GM12878 (cell line): ENCODE data around the gene DNMBP. TPM values are rescaled to one million over a fixed set of nuclear protein-coding genes. Genes with fewer than 3 reads are reported as not detected.

ENCODE experiments used
- ATAC-seq: fragments of 200-7000 bp; cut with Tn5 transposase; 3 replicates; pipeline ENCODE4 v1.9.1; 2020; ENCODE audit warnings: mild to moderate bottlenecking, moderate library complexity
- BruUV-seq: library from RNA; stranded (reverse); fragments of 400-500 nt; replicated peaks from 2 replicates; lab custom pipeline; 2021; lab: Mats Ljungman, UMichigan
- CTCF ChIA-PET: fragments of 300-600 bp; sonication (Branson Sonifier 250); formaldehyde crosslinking; extraction: SDS; loops from one replicate; lab custom pipeline; 2021; ENCODE audit warnings: inconsistent platforms; lab: Yijun Ruan, JAX
- POLR2A ChIA-PET: fragments of 350-600 bp; formaldehyde crosslinking; extraction: SDS; loops from one replicate; lab custom pipeline; 2021; ENCODE audit warnings: inconsistent platforms; lab: Charles Lee
- RAD21 ChIA-PET: fragments of 300-600 bp; sonication (Branson Sonifier 250); formaldehyde crosslinking; loops from one replicate; lab custom pipeline; 2023; ENCODE audit warnings: antibody characterized with exemption; ENCODE audit not compliant: unreplicated experiment; lab: Charles Lee
- SMC1A ChIA-PET: fragments of 300-600 bp; sonication (Branson Sonifier 250); formaldehyde crosslinking; loops from one replicate; lab custom pipeline; 2023; ENCODE audit not compliant: unreplicated experiment, uncharacterized antibody; lab: Charles Lee
- DNase-seq: peaks from one replicate; pipeline ENCODE4 v3.0.0-alpha.2; 2011; ENCODE audit warnings: low read depth, low spot score
- FAIRE-seq: peaks from 3 replicates; lab custom pipeline; 2011; peaks lifted over from hg19 to GRCh38; lab: Jason Lieb, UNC
- H2AFZ ChIP-seq: 2 replicates; pipeline ENCODE4 v1.6.0; 2011; ENCODE audit warnings: low read depth, low read length, control low read depth; ENCODE audit not compliant: control insufficient read depth
- H3K27ac ChIP-seq: 2 replicates; pipeline ENCODE4 v1.5.1; 2011; ENCODE audit warnings: control low read depth; ENCODE audit not compliant: control insufficient read depth, insufficient read depth
- H3K27me3 ChIP-seq, 2 experiments: replicated peaks in 1 of 2; 2 replicates each; pipeline versions ENCODE4 v1.6.0 to v1.6.1; 2011; ENCODE audit warnings: low read length in 1 of 2; ENCODE audit not compliant: control insufficient read depth in 2 of 2, insufficient read depth in 2 of 2
- H3K36me3 ChIP-seq, 2 experiments: 2 replicates each; pipeline ENCODE4 v1.5.1; 2011; ENCODE audit warnings: low read length in 1 of 2; ENCODE audit not compliant: control insufficient read depth in 2 of 2, insufficient read depth in 2 of 2
- H3K4me1 ChIP-seq: 2 replicates; pipeline ENCODE4 v1.6.1; 2011; ENCODE audit warnings: mild to moderate bottlenecking, low read length, moderate library complexity, mixed read lengths; ENCODE audit not compliant: control insufficient read depth, insufficient read depth
- H3K4me2 ChIP-seq: 2 replicates; pipeline ENCODE4 v1.6.0; 2011; ENCODE audit warnings: control low read depth; ENCODE audit not compliant: control insufficient read depth, insufficient read depth
- H3K4me3 ChIP-seq: fragments of 200-600 bp; sonication (generic); 2 replicates; pipeline ENCODE4 v1.5.1; 2016
- H3K79me2 ChIP-seq: 2 replicates; pipeline ENCODE4 v1.6.0; 2011; ENCODE audit warnings: low read length; ENCODE audit not compliant: control insufficient read depth, insufficient read depth
- H3K9ac ChIP-seq: 2 replicates; pipeline ENCODE4 v1.8.0; 2011; ENCODE audit warnings: low read length, control low read depth, mixed read lengths; ENCODE audit not compliant: control insufficient read depth, insufficient read depth
- H3K9me3 ChIP-seq: replicated peaks from 3 replicates; pipeline ENCODE4 v1.5.1; 2011; ENCODE audit warnings: mild to moderate bottlenecking, low read length; ENCODE audit not compliant: control insufficient read depth, insufficient read depth
- H4K20me1 ChIP-seq: 2 replicates; pipeline ENCODE4 v1.6.0; 2011; ENCODE audit not compliant: control insufficient read depth, insufficient read depth
- CBFB ChIP-seq: IDR thresholded peaks from 2 replicates; pipeline ENCODE4 v1.6.1; 2016; ENCODE audit warnings: antibody characterized with exemption, low read depth
- DPF2 ChIP-seq: fragments of 450-650 bp; IDR thresholded peaks from 2 replicates; pipeline ENCODE4 v1.6.1; 2017; ENCODE audit warnings: mild to moderate bottlenecking
- MTA2 ChIP-seq: fragments of 450-650 bp; IDR thresholded peaks from 2 replicates; pipeline ENCODE4 v1.6.1; 2016; ENCODE audit warnings: low read depth, mild to moderate bottlenecking, moderate library complexity
- NFIC ChIP-seq: IDR thresholded peaks from 2 replicates; pipeline ENCODE4 v1.6.1; 2012; ENCODE audit warnings: low read depth, mild to moderate bottlenecking, inconsistent platforms, low read length, moderate library complexity
- PAX8 ChIP-seq: fragments of 450-650 bp; IDR thresholded peaks from 2 replicates; pipeline ENCODE4 v1.6.1; 2017; ENCODE audit warnings: mild to moderate bottlenecking, moderate library complexity
- POU2F2 ChIP-seq: IDR thresholded peaks from 3 replicates; pipeline ENCODE4 v1.6.1; 2011; ENCODE audit warnings: low read depth, mild to moderate bottlenecking, low read length, borderline replicate concordance
- SMAD5 ChIP-seq: IDR thresholded peaks from 2 replicates; pipeline ENCODE4 v1.6.1; 2016; ENCODE audit warnings: antibody characterized with exemption, low read depth
- SREBF2 ChIP-seq: IDR thresholded peaks from 2 replicates; pipeline ENCODE4 v1.6.1; 2012; ENCODE audit warnings: mild to moderate bottlenecking, low read length
- YY1 ChIP-seq: IDR thresholded peaks from 2 replicates; pipeline ENCODE4 v1.6.1; 2011; ENCODE audit warnings: low read depth, mild to moderate bottlenecking, low read length
- WGBS: methylation state at CpG from one replicate; pipeline ENCODE4 v1.1.6; 2016; ENCODE audit warnings: low lambda C conversion rate; ENCODE audit not compliant: insufficient replicate concordance, insufficient coverage; ENCODE audit errors: missing lambda C conversion rate; 5-methylcytosine and 5-hydroxymethylcytosine counted together
- in situ Hi-C: fragments of 300-500 bp; cut with MboI; formaldehyde crosslinking; loops from 9 replicates; pipeline ENCODE4 v1.14.3; 2018; ENCODE audit warnings: mixed read lengths
- intact Hi-C: fragments of 100-400 bp; cut with micrococcal nuclease; formaldehyde crosslinking; loops from one replicate; pipeline ENCODE4 v1.14.2; 2022; ENCODE audit not compliant: unreplicated experiment
- polyA plus RNA-seq, 11 experiments: library from polyadenylated mRNA; depleted of rRNA in 4 of 11; unstranded in 6 of 11; stranded (reverse) in 5 of 11; fragments of >200 nt; fragmentation: Nextera tagmentation in 4 of 11; fragmentation: Illumina TruSeq in 1 of 11; extraction: Ambion mirVana in 4 of 11; extraction: Trizol in 1 of 11; gene quantifications; 1 replicate in 1 of 11; 2 replicates in 10 of 11; pipeline versions ENCODE4 v1.2.1 to v1.2.3, GENCODE V29; 2011 to 2016; ENCODE audit warnings: inconsistent platforms in 2 of 11, missing spikeins in 2 of 11, low read depth in 1 of 11
- total RNA-seq, 4 experiments: library from RNA; depleted of rRNA in 3 of 4; stranded (reverse); fragments of >200 nt in 3 of 4; fragmentation: Illumina TruSeq in 1 of 4; extraction: Trizol in 1 of 4; gene quantifications; 2 replicates each; pipeline versions ENCODE4 v1.2.1 to v1.2.3, GENCODE V29; 2013 to 2021
- TF ChIP-seq, protein P1 (sequence below): fragments of 450-650 bp; IDR thresholded peaks from 2 replicates; pipeline ENCODE4 v1.6.1; 2016; ENCODE audit warnings: mild to moderate bottlenecking
- TF ChIP-seq, protein P2 (sequence below): IDR thresholded peaks from 2 replicates; pipeline ENCODE4 v1.6.1; 2011; ENCODE audit warnings: borderline replicate concordance, low read depth, mild to moderate bottlenecking, moderate library complexity, low read length; ENCODE audit not compliant: insufficient read depth, poor library complexity, severe bottlenecking
- TF ChIP-seq, protein P3 (sequence below): fragments of 450-650 bp; IDR thresholded peaks from 2 replicates; pipeline ENCODE4 v1.6.1; 2016; ENCODE audit warnings: mild to moderate bottlenecking
- TF ChIP-seq, protein P4 (sequence below): fragments of 450-650 bp; IDR thresholded peaks from 2 replicates; pipeline ENCODE4 v1.6.1; 2017; ENCODE audit warnings: low read depth, mild to moderate bottlenecking, moderate library complexity
- TF ChIP-seq, protein P5 (sequence below): IDR thresholded peaks from 2 replicates; pipeline ENCODE4 v1.6.1; 2011; ENCODE audit warnings: mild to moderate bottlenecking, low read depth, low read length, moderate library complexity; ENCODE audit not compliant: insufficient replicate concordance

Gene DNMBP
- total and polyA plus RNA-seq, 10 of the 15 experiments (the other 5 are each of a cell fraction or from before 2014, with no cell fraction given): 7.1 to 45.0 (median 22.0) TPM

DNA sequence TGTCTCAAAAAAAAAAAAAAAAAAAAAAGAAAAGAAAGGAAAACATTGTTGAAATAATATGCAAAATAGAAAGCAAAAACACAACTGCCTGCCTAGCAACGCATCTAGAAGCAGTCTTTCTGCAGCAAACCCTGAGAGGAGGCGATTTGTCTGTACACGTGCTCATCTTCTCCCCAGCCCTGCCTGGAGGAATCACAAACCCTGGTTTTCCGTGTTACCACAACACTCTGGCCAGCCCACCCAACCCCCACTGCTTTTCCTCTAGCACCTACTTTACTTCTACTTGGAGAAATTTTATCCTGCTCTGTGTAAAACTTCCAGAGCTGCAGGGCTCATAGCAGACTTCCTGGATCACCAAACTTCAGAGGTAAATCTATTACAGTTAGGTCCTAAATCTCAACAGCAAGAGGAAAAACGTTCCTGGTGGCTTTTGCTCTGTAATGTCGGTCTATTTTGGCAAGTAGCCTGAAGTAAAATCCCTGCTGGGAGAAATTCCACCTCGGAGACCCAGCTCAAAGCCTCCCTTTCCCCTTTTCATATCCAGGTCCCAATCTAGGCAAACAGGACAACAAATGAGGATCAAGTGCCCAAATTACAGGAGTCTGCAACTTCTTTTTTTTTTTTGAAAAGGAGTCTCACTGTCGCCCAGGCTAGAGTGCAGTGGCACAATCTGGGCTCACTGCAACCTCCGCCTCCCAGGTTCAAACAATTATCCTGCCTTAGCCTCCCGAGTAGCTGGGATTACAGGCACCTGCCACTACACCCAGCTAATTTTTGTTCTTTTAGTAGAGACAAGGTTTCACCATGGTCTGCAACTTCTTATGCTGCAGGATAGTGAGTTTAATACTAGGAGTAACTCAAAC, 91.6 kb downstream of the DNMBP start:
- WGBS: 73% methylated on average over 9 of the region's 10 CpGs
- Histone ChIP-seq H2AFZ (no peak overlapping the region), H4K20me1 (peaks cover 4% of the 10 kb centered on the region), H3K4me3 (no peak overlapping the region), H3K4me2 (no peak overlapping the region), H3K36me3 (peaks cover 1 to 14% of the 10 kb centered on the region in 2 experiments; a peak in 3 of 4 replicates), H3K9ac (no peak overlapping the region), H3K27me3 (no peaks in the 10 kb centered on the region), H3K9me3 (no peaks in the 10 kb centered on the region), H3K79me2 (peaks cover 12% of the 10 kb centered on the region), H3K27ac (no peak overlapping the region), H3K4me1 (no peaks in the 10 kb centered on the region)
- in situ Hi-C loops (no loop called here), intact Hi-C loops (no loop called here)
- no peak for TF ChIP-seq SREBF2
- TF ChIP-seq, protein P1, sequence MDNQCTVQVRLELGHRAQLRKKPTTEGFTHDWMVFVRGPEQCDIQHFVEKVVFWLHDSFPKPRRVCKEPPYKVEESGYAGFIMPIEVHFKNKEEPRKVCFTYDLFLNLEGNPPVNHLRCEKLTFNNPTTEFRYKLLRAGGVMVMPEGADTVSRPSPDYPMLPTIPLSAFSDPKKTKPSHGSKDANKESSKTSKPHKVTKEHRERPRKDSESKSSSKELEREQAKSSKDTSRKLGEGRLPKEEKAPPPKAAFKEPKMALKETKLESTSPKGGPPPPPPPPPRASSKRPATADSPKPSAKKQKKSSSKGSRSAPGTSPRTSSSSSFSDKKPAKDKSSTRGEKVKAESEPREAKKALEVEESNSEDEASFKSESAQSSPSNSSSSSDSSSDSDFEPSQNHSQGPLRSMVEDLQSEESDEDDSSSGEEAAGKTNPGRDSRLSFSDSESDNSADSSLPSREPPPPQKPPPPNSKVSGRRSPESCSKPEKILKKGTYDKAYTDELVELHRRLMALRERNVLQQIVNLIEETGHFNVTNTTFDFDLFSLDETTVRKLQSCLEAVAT: no peak
- TF ChIP-seq, protein P2, sequence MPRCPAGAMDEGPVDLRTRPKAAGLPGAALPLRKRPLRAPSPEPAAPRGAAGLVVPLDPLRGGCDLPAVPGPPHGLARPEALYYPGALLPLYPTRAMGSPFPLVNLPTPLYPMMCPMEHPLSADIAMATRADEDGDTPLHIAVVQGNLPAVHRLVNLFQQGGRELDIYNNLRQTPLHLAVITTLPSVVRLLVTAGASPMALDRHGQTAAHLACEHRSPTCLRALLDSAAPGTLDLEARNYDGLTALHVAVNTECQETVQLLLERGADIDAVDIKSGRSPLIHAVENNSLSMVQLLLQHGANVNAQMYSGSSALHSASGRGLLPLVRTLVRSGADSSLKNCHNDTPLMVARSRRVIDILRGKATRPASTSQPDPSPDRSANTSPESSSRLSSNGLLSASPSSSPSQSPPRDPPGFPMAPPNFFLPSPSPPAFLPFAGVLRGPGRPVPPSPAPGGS: no peak
- TF ChIP-seq, protein P3, sequence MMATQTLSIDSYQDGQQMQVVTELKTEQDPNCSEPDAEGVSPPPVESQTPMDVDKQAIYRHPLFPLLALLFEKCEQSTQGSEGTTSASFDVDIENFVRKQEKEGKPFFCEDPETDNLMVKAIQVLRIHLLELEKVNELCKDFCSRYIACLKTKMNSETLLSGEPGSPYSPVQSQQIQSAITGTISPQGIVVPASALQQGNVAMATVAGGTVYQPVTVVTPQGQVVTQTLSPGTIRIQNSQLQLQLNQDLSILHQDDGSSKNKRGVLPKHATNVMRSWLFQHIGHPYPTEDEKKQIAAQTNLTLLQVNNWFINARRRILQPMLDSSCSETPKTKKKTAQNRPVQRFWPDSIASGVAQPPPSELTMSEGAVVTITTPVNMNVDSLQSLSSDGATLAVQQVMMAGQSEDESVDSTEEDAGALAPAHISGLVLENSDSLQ: no peak
- no peak for TF ChIP-seq NFIC
- no peak for TF ChIP-seq PAX8
- TF ChIP-seq MTA2: no peak
- no peak for TF ChIP-seq YY1
- TF ChIP-seq, protein P4, sequence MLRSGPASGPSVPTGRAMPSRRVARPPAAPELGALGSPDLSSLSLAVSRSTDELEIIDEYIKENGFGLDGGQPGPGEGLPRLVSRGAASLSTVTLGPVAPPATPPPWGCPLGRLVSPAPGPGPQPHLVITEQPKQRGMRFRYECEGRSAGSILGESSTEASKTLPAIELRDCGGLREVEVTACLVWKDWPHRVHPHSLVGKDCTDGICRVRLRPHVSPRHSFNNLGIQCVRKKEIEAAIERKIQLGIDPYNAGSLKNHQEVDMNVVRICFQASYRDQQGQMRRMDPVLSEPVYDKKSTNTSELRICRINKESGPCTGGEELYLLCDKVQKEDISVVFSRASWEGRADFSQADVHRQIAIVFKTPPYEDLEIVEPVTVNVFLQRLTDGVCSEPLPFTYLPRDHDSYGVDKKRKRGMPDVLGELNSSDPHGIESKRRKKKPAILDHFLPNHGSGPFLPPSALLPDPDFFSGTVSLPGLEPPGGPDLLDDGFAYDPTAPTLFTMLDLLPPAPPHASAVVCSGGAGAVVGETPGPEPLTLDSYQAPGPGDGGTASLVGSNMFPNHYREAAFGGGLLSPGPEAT: no peak
- TF ChIP-seq, protein P5, sequence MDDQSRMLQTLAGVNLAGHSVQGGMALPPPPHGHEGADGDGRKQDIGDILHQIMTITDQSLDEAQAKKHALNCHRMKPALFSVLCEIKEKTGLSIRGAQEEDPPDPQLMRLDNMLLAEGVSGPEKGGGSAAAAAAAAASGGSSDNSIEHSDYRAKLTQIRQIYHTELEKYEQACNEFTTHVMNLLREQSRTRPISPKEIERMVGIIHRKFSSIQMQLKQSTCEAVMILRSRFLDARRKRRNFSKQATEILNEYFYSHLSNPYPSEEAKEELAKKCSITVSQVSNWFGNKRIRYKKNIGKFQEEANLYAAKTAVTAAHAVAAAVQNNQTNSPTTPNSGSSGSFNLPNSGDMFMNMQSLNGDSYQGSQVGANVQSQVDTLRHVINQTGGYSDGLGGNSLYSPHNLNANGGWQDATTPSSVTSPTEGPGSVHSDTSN: no peak
- no peak for TF ChIP-seq CBFB
- no peak for TF ChIP-seq DPF2
- TF ChIP-seq POU2F2: no peak
- no peak for TF ChIP-seq SMAD5
- DNase-seq: no peak
- no peak for ATAC-seq
- SMC1A ChIA-PET: interaction anchor here (0.8 to 1.2 kb wide), 2 partner anchors 9 to 12 kb away, joined by 3 to 5 read pairs; no protein-coding TSS in a partner anchor
- CTCF ChIA-PET: interaction anchor here (0.6 kb wide), 2 partner anchors 19 to 421 kb away, joined by 3 to 6 read pairs; no protein-coding TSS in a partner anchor
- POLR2A ChIA-PET: no interaction called here
- FAIRE-seq: no peak
- RAD21 ChIA-PET: interaction anchor here (0.7 kb wide), 1 partner anchor 414 kb away, joined by 3 read pairs; no protein-coding TSS in a partner anchor
- BruUV-seq: no TSS peak
